ENCODE results near the gene DOHH. TPM values are rescaled to one million over a fixed set of nuclear protein-coding genes. Genes with fewer than 3 reads are reported as not detected.
A peak's percentile ranks its signal among the peaks of the same experiment; 100 is the strongest.

DOHH gene
- total and polyA plus RNA-seq, 2 donors = 8.5 to 8.8 TPM

- no peak for DNase-seq (ENCODE audit: low read depth in 6 of 9, low spot score in 9 of 9)
- Histone ChIP-seq H3K4me3 (ENCODE audit: low read length in 2 of 2) (no peak overlapping the region), H3K27me3 (ENCODE audit: control insufficient read depth in 2 of 2, insufficient read depth in 1 of 2, low read length in 1 of 2) (no peaks in the 10 kb centered on the region), H3K4me1 (ENCODE audit: control insufficient read depth in 2 of 2, insufficient read depth in 2 of 2, low read length in 2 of 2) (peaks cover 5 to 12% of the 10 kb centered on the region in 2 donors), H3K9me3 (ENCODE audit: control insufficient read depth in 2 of 2, insufficient read depth in 1 of 2, low read length in 1 of 2) (no peaks in the 10 kb centered on the region), H3K27ac (ENCODE audit: low read depth in 1 of 2, low read length in 1 of 2) (no peak overlapping the region), H3K36me3 (ENCODE audit: control insufficient read depth in 2 of 2, insufficient read depth in 2 of 2, low read length in 1 of 2) (peaks cover 27 to 48% of the 10 kb centered on the region in 2 donors)
- 98% methylated on average over 45 of the region's 45 CpGs for WGBS
Measured at GRCh38 chr19:3492131-3492839, 8.2 kb downstream of the DOHH start.

DNA sequence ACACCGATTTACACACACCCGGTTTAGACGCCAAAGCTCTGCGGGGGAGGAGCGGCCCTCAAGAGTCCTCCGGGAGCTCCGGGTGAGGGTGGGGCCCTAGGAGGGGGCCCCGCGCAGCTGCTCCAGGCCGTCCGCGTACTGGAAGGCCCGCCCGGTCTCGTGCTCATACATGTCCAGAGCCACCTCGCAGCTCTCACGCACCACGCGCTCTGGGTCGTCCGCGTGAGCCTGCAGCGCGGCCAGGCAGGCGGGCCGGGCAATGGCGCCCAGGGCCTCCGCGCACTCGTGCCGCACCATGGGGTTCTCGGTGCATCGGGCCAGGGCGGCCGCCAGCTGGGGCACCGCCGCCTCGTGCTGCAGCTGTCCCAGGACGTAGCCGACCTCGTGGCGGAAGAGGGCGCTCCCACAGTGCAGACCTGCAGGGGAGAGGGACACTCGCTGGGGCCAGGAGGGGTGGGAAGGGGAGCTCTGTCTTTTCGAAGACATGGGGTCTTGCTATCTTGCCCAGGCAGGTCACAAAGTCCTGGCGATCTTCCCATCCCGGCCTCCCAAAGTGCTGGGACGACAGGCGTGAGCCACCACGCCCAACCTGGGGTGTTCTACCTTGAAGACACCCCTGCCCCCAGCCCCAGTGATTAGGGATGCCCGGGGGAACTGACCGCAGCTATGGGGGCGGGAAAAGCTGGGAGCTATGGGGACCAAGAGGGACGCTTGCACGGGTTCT, 8.9 kb downstream of the DOHH start:
- no peak overlapping the region for H3K27ac ChIP-seq (ENCODE audit: low read depth in 1 of 2, low read length in 1 of 2)
- H3K9me3 ChIP-seq (ENCODE audit: control insufficient read depth in 2 of 2, insufficient read depth in 1 of 2, low read length in 1 of 2) = no peaks in the 10 kb centered on the region
- peaks cover 26 to 46% of the 10 kb centered on the region in 2 donors for H3K36me3 ChIP-seq (ENCODE audit: control insufficient read depth in 2 of 2, insufficient read depth in 2 of 2, low read length in 1 of 2)
- WGBS = 98% methylated on average over 55 of the region's 55 CpGs
- no peak for DNase-seq (ENCODE audit: low read depth in 6 of 9, low spot score in 9 of 9)
- peaks cover 5 to 12% of the 10 kb centered on the region in 2 donors for H3K4me1 ChIP-seq (ENCODE audit: control insufficient read depth in 2 of 2, insufficient read depth in 2 of 2, low read length in 2 of 2)
- H3K27me3 ChIP-seq (ENCODE audit: control insufficient read depth in 2 of 2, insufficient read depth in 1 of 2, low read length in 1 of 2) = no peaks in the 10 kb centered on the region
- H3K4me3 ChIP-seq (ENCODE audit: low read length in 2 of 2) = no peak overlapping the region

GRCh38 chr19:3483226-3483628, 17.2 kb downstream of the DOHH start, which contains the start of gene SMIM44:
TSS of gene SMIM44 (minus strand) at chr19:3483441. CDS start at chr19:3483403, 38 bp downstream.
- 95% methylated on average over 33 of the region's 33 CpGs for WGBS
- H3K4me1 ChIP-seq (ENCODE audit: control insufficient read depth in 2 of 2, insufficient read depth in 2 of 2, low read length in 2 of 2) = peaks cover 3 to 18% of the 10 kb centered on the region in 2 donors
- no peak within 1 kb of the TSS for H3K4me3 ChIP-seq (ENCODE audit: low read length in 2 of 2)
- H3K9me3 ChIP-seq (ENCODE audit: control insufficient read depth in 2 of 2, insufficient read depth in 1 of 2, low read length in 1 of 2) = peaks cover 0 to 14% of the 10 kb centered on the region in 2 donors
- H3K36me3 ChIP-seq (ENCODE audit: control insufficient read depth in 2 of 2, insufficient read depth in 2 of 2, low read length in 1 of 2) = peaks cover 0 to 3% of the 10 kb centered on the region in 2 donors
- H3K27me3 ChIP-seq (ENCODE audit: control insufficient read depth in 2 of 2, insufficient read depth in 1 of 2, low read length in 1 of 2) = peaks cover 0 to 15% of the 10 kb centered on the region in 2 donors
- no peak within 1 kb of the TSS for H3K27ac ChIP-seq (ENCODE audit: low read depth in 1 of 2, low read length in 1 of 2)
- DNase-seq (ENCODE audit: low read depth in 6 of 9, low spot score in 9 of 9) = no peak

DNA sequence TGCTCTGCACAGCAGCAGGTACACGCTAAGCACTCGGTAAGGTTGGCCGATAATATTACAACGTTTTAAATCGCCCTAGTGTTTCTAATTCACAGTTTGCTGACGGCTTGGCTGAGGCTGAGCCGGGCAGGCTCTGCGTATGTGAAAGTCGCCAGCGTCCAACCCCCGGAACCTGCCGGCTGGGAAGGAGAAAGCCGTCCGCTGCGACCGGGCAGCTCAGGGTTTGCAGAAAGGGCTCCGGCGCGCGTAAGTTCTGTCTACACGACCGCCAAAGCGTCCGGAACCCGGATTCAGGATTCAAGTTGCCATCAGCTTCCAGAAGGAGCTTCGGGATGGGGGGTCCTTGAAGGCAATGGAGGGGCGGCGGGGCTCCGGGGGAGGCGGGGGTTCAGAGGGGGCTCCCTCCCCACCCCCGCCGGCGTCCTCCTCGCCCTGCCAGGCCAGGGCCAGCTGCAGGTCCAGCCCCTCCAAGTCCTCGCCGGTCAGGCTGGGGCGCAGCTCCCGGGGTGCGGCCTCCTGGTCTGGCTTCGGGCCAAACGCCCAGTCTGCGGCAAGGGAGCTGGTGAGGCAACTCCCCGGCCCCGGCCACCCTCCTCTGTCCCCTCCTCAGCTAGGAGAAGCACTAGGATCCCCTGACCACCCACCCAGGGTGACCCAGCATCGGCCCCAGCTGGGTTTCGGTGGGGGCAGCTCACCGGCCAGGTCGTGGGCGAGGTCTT, 17.8 kb downstream of the DOHH start:
- 96% methylated on average over 49 of the region's 49 CpGs for WGBS
- H3K4me3 ChIP-seq (ENCODE audit: low read length in 2 of 2) = no peak overlapping the region
- H3K9me3 ChIP-seq (ENCODE audit: control insufficient read depth in 2 of 2, insufficient read depth in 1 of 2, low read length in 1 of 2) = peaks cover 0 to 16% of the 10 kb centered on the region in 2 donors
- no peak overlapping the region for H3K27ac ChIP-seq (ENCODE audit: low read depth in 1 of 2, low read length in 1 of 2)
- DNase-seq (ENCODE audit: low read depth in 6 of 9, low spot score in 9 of 9) = no peak
- peaks cover 0 to 15% of the 10 kb centered on the region in 2 donors for H3K27me3 ChIP-seq (ENCODE audit: control insufficient read depth in 2 of 2, insufficient read depth in 1 of 2, low read length in 1 of 2)
- no peaks in the 10 kb centered on the region for H3K36me3 ChIP-seq (ENCODE audit: control insufficient read depth in 2 of 2, insufficient read depth in 2 of 2, low read length in 1 of 2)
- peaks cover 3 to 20% of the 10 kb centered on the region in 2 donors for H3K4me1 ChIP-seq (ENCODE audit: control insufficient read depth in 2 of 2, insufficient read depth in 2 of 2, low read length in 2 of 2)

GRCh38 chr19:3481241-3482090, 19.0 kb downstream of the DOHH start:
- no peak for DNase-seq (ENCODE audit: low read depth in 6 of 9, low spot score in 9 of 9)
- Histone ChIP-seq H3K27ac (ENCODE audit: low read depth in 1 of 2, low read length in 1 of 2) (no peak overlapping the region), H3K27me3 (ENCODE audit: control insufficient read depth in 2 of 2, insufficient read depth in 1 of 2, low read length in 1 of 2) (peaks cover 0 to 15% of the 10 kb centered on the region in 2 donors), H3K36me3 (ENCODE audit: control insufficient read depth in 2 of 2, insufficient read depth in 2 of 2, low read length in 1 of 2) (no peaks in the 10 kb centered on the region), H3K9me3 (ENCODE audit: control insufficient read depth in 2 of 2, insufficient read depth in 1 of 2, low read length in 1 of 2) (peaks cover 0 to 16% of the 10 kb centered on the region in 2 donors), H3K4me3 (ENCODE audit: low read length in 2 of 2) (no peak overlapping the region), H3K4me1 (ENCODE audit: control insufficient read depth in 2 of 2, insufficient read depth in 2 of 2, low read length in 2 of 2) (peaks cover 3 to 20% of the 10 kb centered on the region in 2 donors)
- WGBS = 92% methylated on average over 38 of the region's 38 CpGs

GRCh38 chr19:3480383-3481091, 19.9 kb downstream of the DOHH start, which contains the start of gene SMIM24:
TSS of gene SMIM24 (minus strand) at chr19:3480525. CDS start at chr19:3480463, 62 bp downstream.
- Histone ChIP-seq H3K9me3 (ENCODE audit: control insufficient read depth in 2 of 2, insufficient read depth in 1 of 2, low read length in 1 of 2) (peaks cover 0 to 16% of the 10 kb centered on the region in 2 donors), H3K27me3 (ENCODE audit: control insufficient read depth in 2 of 2, insufficient read depth in 1 of 2, low read length in 1 of 2) (peaks cover 0 to 15% of the 10 kb centered on the region in 2 donors), H3K4me1 (ENCODE audit: control insufficient read depth in 2 of 2, insufficient read depth in 2 of 2, low read length in 2 of 2) (peaks cover 3 to 20% of the 10 kb centered on the region in 2 donors), H3K27ac (ENCODE audit: low read depth in 1 of 2, low read length in 1 of 2) (peak within 1 kb of the TSS in 1 of 2 donors; percentile 36), H3K4me3 (ENCODE audit: low read length in 2 of 2) (peak within 1 kb of the TSS in 1 of 2 donors; percentile 50), H3K36me3 (ENCODE audit: control insufficient read depth in 2 of 2, insufficient read depth in 2 of 2, low read length in 1 of 2) (no peaks in the 10 kb centered on the region)
- DNase-seq (ENCODE audit: low read depth in 6 of 9, low spot score in 9 of 9) = no peak
- WGBS = 84% methylated on average over 27 of the region's 27 CpGs

DNA sequence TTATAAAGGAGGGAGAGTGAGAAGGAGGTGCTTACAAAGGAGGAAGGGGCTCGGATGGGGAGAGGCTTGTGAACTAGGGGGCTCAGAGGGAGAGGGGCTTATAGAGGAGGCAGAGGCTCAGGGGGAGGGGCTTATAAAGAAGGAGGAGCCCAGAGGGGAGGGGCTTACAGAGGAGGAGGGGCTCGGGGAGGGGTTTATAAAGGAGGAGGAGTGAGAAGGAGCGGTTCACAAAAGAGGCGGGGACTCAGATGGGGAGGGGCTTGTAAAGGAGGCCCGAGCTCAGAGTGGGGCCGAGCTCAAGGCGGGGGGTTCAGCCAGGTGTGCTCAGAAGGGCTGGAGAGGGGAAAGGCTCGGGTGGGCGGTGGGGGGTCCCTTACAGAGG, 20.6 kb downstream of the DOHH start:
- Histone ChIP-seq H3K27ac (ENCODE audit: low read depth in 1 of 2, low read length in 1 of 2) (no peak overlapping the region), H3K9me3 (ENCODE audit: control insufficient read depth in 2 of 2, insufficient read depth in 1 of 2, low read length in 1 of 2) (peaks cover 0 to 16% of the 10 kb centered on the region in 2 donors), H3K4me1 (ENCODE audit: control insufficient read depth in 2 of 2, insufficient read depth in 2 of 2, low read length in 2 of 2) (peaks cover 3 to 20% of the 10 kb centered on the region in 2 donors), H3K4me3 (ENCODE audit: low read length in 2 of 2) (no peak overlapping the region), H3K36me3 (ENCODE audit: control insufficient read depth in 2 of 2, insufficient read depth in 2 of 2, low read length in 1 of 2) (no peaks in the 10 kb centered on the region), H3K27me3 (ENCODE audit: control insufficient read depth in 2 of 2, insufficient read depth in 1 of 2, low read length in 1 of 2) (peaks cover 0 to 15% of the 10 kb centered on the region in 2 donors)
- WGBS = 62% methylated on average over 9 of the region's 9 CpGs
- peak in 2 of 9 donors; percentile 36 to 62 for DNase-seq (ENCODE audit: low read depth in 6 of 9, low spot score in 9 of 9)

Data from thymus (tissue), 11 donors.